Ascending aorta (tissue), 2 donors: ENCODE measurements around the gene VWC2. TPM values are rescaled to one million over a fixed set of nuclear protein-coding genes. Genes with fewer than 3 reads are reported as not detected.
"Not testable (repeated sequence)": the region's sequence is repeated elsewhere in the genome, so short reads cannot be mapped to it uniquely, and the experiment has no call there.

ENCODE experiments used
- DNase-seq, 2 donors: peaks; one replicate each; pipeline ENCODE4 v3.0.0-alpha.2; 2019; ENCODE audit warnings: low spot score in 2 of 2
- H3K27ac ChIP-seq, 2 donors: fragments of 200-600 bp; sonication (generic); one replicate each; pipeline ENCODE4 v1.5.1; 2016 to 2017; ENCODE audit warnings: mild to moderate bottlenecking in 1 of 2
- H3K27me3 ChIP-seq: fragments of 200-600 bp; sonication (generic); one replicate; pipeline ENCODE4 v1.5.1; 2017
- H3K36me3 ChIP-seq, 2 donors: fragments of 200-600 bp; sonication (generic); one replicate each; pipeline ENCODE4 v1.5.1; 2016
- H3K4me1 ChIP-seq, 2 donors: fragments of 200-600 bp; sonication (generic); one replicate each; pipeline ENCODE4 v1.5.1; 2016 to 2017; ENCODE audit warnings: mild to moderate bottlenecking in 1 of 2
- H3K4me3 ChIP-seq, 2 donors: fragments of 200-600 bp; sonication (generic); one replicate each; pipeline ENCODE4 v1.5.1; 2016 to 2017; ENCODE audit warnings: mild to moderate bottlenecking in 1 of 2
- H3K9me3 ChIP-seq, 2 donors: fragments of 200-600 bp; sonication (generic); one replicate each; pipeline ENCODE4 v1.5.1; 2016
- intact Hi-C: fragments of 100-400 bp; cut with DNase I; formaldehyde crosslinking; loops from one replicate; pipeline ENCODE4 v1.15.1; 2023
- total RNA-seq: library from RNA; depleted of rRNA; stranded (reverse); fragments of >200 nt; gene quantifications from one replicate; pipeline ENCODE4 v1.1.0, GENCODE V29; 2016
- TF ChIP-seq, protein P1 (sequence below), 3 experiments: fragments of 200-600 bp in 2 of 3; fragments of 450-650 bp in 1 of 3; sonication (generic) in 2 of 3; IDR thresholded peaks; one replicate each; pipeline ENCODE4 v1.5.1; 2016 to 2019; ENCODE audit warnings: antibody characterized with exemption in 3 of 3, mild to moderate bottlenecking in 1 of 3, moderate library complexity in 1 of 3

The VWC2 gene
- total RNA-seq, 1 donor from 2014 or later, result not detected

DNA sequence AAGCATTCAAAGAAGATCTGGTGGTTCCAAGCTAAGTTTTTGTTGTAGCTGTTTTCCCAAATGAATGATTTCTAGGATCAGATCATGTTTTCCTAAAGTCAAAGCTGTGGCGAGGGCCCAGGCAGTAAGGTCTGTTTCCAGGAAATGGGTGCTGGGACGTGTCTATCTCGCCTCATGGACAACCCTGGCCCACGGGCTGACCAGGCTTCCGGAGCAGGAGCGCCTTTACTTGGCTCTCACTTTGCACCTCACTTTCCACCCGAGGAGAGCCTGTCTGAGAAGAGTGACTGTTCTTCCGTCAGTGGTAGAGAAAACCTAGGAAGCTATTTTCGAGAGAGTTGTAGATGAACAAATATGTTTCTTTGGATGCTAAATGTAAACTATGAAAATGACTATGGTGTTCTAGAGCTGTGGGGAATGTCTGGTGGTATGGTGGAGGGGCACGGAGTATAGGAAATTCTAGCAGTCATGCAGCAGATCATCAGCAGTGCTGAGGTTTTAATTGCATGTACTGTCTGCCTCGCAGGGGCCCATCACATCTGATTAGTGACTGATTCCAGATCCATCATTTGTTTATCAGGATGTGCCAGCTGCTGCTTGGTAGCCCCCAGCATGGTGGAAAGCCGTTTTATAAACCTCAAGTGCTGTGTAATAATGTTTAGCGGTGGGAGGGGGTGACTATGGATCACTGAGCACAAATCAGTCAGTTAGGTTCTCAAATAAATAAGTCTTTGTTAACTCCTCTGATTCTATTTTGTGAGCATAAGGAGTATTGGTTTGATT lies 66.6 kb downstream of the VWC2 start:
- intact Hi-C loops, result no loop called here
- no peaks in the 10 kb centered on the region for H3K27me3 ChIP-seq
- no peak for DNase-seq
- no peaks in the 10 kb centered on the region for H3K36me3 ChIP-seq
- H3K4me1 ChIP-seq, result no peaks in the 10 kb centered on the region
- H3K9me3 ChIP-seq, result no peaks in the 10 kb centered on the region
- no peak overlapping the region for H3K4me3 ChIP-seq
- TF ChIP-seq, protein P1, sequence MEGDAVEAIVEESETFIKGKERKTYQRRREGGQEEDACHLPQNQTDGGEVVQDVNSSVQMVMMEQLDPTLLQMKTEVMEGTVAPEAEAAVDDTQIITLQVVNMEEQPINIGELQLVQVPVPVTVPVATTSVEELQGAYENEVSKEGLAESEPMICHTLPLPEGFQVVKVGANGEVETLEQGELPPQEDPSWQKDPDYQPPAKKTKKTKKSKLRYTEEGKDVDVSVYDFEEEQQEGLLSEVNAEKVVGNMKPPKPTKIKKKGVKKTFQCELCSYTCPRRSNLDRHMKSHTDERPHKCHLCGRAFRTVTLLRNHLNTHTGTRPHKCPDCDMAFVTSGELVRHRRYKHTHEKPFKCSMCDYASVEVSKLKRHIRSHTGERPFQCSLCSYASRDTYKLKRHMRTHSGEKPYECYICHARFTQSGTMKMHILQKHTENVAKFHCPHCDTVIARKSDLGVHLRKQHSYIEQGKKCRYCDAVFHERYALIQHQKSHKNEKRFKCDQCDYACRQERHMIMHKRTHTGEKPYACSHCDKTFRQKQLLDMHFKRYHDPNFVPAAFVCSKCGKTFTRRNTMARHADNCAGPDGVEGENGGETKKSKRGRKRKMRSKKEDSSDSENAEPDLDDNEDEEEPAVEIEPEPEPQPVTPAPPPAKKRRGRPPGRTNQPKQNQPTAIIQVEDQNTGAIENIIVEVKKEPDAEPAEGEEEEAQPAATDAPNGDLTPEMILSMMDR (IDR thresholded peaks at IDR 0.05), result no peak
- no peak overlapping the region for H3K27ac ChIP-seq

DNA sequence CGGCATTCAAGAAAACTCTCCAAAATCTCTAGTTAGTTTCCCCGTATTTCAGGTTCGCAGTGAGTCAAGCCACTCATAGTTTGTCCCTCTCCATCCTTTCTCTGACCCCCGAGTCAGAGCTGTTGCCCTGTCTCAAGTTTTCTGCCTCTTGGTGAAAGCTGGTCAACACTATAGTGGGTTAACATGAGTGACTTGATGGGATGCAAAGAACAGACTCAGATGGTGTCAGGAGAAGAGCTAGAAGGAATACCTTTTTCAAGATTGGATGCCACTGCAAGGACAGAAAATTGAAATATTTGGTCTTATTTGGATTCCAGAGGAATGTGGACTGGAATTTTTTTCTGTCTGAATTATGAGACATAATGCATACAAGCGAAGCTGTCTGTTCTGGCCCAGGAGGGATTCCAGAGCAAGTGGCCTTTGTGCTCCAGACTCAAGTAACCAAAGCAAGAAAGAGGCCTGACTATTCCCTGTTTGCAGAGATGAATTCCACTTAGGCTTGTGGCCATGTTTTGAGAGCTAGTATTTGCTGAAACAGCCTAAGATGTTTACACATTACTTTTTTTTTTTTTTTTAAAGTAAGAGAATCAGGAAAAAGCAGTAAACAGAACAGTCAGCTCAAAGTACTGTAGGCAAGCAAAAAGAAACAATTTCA lies 67.4 kb downstream of the VWC2 start:
- TF ChIP-seq, protein P1 (IDR thresholded peaks at IDR 0.05), result no peak
- H3K9me3 ChIP-seq, result no peaks in the 10 kb centered on the region
- H3K4me3 ChIP-seq, result no peak overlapping the region
- H3K27ac ChIP-seq, result no peak overlapping the region
- no peaks in the 10 kb centered on the region for H3K4me1 ChIP-seq
- DNase-seq, result no peak
- H3K27me3 ChIP-seq, result no peaks in the 10 kb centered on the region
- H3K36me3 ChIP-seq, result no peaks in the 10 kb centered on the region
- intact Hi-C loops, result no loop called here

DNA sequence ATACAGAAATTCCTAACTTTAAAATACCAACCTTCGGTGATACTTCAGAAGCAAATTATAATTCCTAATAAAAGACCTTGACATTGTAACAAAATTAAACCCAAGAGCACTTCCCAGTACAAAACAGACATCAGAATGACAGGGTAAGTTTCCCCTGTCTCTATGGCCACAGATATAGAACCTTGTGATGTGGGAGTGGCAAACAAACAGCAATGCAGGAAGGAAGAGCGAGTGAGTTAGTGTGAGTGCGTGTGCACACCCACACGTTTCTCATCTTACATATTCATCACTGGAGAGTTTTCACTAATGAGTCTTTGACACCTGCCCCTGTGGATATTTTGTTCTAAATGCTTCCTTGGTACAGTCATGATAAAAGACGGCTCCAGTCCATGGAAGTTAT lies 72.2 kb downstream of the VWC2 start:
- no peaks in the 10 kb centered on the region for H3K36me3 ChIP-seq
- no peak overlapping the region for H3K27ac ChIP-seq
- no peaks in the 10 kb centered on the region for H3K9me3 ChIP-seq
- no peaks in the 10 kb centered on the region for H3K4me1 ChIP-seq
- intact Hi-C loops, result no loop called here
- H3K4me3 ChIP-seq, result no peak overlapping the region
- TF ChIP-seq, protein P1 (IDR thresholded peaks at IDR 0.05), result no peak
- DNase-seq, result no peak
- H3K27me3 ChIP-seq, result no peaks in the 10 kb centered on the region

DNA sequence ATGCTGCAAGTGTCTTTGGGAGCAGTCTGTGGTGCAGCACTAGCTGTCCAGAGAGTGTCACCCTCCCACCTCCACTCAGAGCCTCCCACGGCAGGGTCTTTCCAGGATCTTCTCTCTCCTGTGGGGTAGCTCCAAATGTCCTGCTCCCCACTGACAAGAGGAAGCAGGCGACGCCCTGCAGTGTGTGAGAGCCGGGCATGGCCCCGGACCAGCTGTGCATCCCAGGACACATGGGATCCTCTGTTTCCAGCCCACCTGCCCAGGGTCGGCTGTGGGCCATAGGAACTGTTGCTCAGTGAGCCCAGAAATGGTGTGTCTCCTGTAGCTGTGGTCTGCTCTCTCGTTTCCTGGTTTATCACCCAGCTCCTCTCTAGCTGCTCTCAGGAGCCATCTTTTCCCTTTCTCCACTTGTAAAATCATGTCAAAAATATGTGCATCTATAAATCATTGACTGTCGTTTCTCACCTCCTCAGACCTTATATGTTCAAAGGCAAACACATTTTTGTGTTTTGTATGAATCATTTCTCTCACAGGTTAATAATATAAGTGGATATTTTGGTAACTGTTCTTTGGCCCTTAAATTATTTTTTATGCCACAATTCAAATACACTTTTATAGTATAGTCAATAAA lies 74.9 kb downstream of the VWC2 start:
- H3K4me1 ChIP-seq, result no peaks in the 10 kb centered on the region
- no peaks in the 10 kb centered on the region for H3K9me3 ChIP-seq
- H3K27me3 ChIP-seq, result no peaks in the 10 kb centered on the region
- TF ChIP-seq, protein P1 (IDR thresholded peaks at IDR 0.05), result no peak
- H3K27ac ChIP-seq, result no peak overlapping the region
- H3K4me3 ChIP-seq, result no peak overlapping the region
- H3K36me3 ChIP-seq, result no peaks in the 10 kb centered on the region
- intact Hi-C loops, result no loop called here
- no peak for DNase-seq

DNA sequence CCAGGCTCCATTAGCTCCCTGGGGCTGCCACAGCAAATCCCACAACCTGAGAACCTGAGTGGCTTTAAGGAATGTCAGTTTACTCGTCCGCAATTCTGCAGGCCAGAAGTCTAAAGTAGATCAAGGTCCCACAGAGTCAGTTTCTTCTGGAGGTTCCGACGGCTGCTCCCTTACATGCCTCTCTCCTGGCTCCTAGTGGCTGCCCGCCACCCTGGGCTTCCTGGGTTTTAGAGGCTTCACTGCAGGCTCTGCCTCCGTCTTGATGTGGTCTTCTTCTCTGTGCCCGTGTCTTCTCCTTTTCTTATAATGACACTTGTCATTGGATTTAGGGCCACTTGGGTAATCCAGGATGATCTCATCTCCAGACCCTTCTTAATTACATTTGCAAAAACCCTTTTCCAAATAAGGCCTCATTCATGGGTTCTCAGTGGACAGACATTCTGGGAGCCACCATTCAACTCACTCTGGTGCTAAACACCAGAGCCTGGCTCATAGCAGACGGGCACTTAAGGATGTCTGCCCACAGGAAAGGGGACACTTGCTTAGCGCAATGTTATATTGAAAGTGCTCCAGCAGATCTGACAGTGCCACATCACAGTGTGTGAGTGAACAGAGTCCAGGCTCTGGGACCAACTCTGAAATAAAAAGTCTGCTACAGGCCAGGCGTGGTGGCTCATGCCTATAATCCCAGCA lies 77.6 kb downstream of the VWC2 start:
- Histone ChIP-seq H3K4me3 (no peak overlapping the region), H3K27me3 (no peaks in the 10 kb centered on the region), H3K4me1 (no peaks in the 10 kb centered on the region), H3K36me3 (no peaks in the 10 kb centered on the region), H3K27ac (no peak overlapping the region), H3K9me3 (no peaks in the 10 kb centered on the region)
- intact Hi-C loops, result no loop called here
- TF ChIP-seq, protein P1 (IDR thresholded peaks at IDR 0.05), result no peak
- DNase-seq, result no peak

DNA sequence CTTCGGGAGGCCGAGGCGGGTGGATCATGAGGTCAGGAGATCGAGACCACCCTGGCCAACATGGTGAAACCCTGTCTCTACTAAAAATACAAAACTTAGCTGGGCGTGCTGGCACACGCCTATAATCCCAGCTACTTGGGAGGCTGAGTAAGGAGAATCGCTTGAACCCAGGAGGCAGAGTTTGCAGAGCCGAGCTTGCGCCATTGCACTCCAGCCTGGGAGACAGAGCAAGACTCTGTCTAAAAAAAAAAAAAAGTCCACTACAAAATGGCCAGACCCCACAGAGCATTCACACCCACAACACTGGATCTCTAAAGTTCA lies 78.1 kb downstream of the VWC2 start:
- intact Hi-C loops, H3K4me1 ChIP-seq, H3K27me3 ChIP-seq, H3K27ac ChIP-seq, H3K36me3 ChIP-seq, DNase-seq, H3K4me3 ChIP-seq, H3K9me3 ChIP-seq: not testable (repeated sequence)
